MM.1S (cell line): ENCODE results near the gene TNNC1.

ENCODE experiments used
- CTCF ChIP-seq: fragments of 300-600 bp; sonication (generic); IDR thresholded peaks from 2 replicates; pipeline ENCODE4 v1.5.1; 2016; ENCODE audit warnings: antibody characterized with exemption, low read length, mixed read lengths
- EZH2phosphoT487 ChIP-seq: fragments of 300-600 bp; sonication (generic); IDR thresholded peaks from 2 replicates; pipeline ENCODE4 v1.6.1; 2018; ENCODE audit warnings: antibody characterized with exemption, low read length

DNA sequence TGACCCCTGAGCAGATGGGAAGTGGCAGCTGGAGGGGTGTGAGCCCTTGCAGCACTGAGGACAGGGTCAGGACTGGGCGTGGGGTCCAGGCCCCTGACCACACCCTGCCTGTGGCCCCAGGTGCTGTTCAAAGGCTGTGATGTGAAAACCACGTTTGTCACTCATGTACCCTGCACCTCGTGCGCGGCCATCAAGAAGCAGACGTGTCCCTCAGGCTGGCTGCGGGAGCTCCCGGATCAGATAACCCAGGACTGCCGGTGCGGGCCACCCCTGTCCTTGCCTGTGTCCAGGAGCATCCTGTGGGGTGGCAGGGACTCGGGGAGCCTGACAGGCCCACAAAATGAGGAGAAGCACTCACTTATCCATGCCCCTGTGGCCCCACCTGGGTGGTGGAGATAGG lies 47.2 kb upstream of the TNNC1 start:
- no peak for TF ChIP-seq CTCF
- no peak for TF ChIP-seq EZH2phosphoT487
